Pancreas (tissue), 10 donors: ENCODE measurements around the gene MTFP1. TPM values are rescaled to one million over a fixed set of nuclear protein-coding genes. Genes with fewer than 3 reads are reported as not detected.

Experiments
- ATAC-seq, 4 donors: fragments of 200-7000 bp; cut with Tn5 transposase; one replicate each; pipeline versions ENCODE4 v1.8.0 to v1.9.1; 2020; ENCODE audit warnings: mild to moderate bottlenecking in 4 of 4, moderate library complexity in 4 of 4
- DNase-seq, 6 donors: peaks; one replicate each; pipeline ENCODE4 v3.0.0-alpha.2; 2020
- FAIRE-seq: peaks from 2 replicates; lab custom pipeline; 2012; peaks lifted over from hg19 to GRCh38; lab: Jason Lieb, UNC
- H3K27ac ChIP-seq, 4 donors: fragments of 200-600 bp; sonication (generic); 1 replicate in 3 of 4; 2 replicates in 1 of 4; pipeline versions ENCODE4 v1.5.0 to v1.8.0; 2020
- H3K27me3 ChIP-seq, 4 donors: fragments of 200-600 bp; one replicate each; pipeline ENCODE4 v1.8.0; 2021
- H3K36me3 ChIP-seq, 3 donors: fragments of 200-600 bp; sonication (generic) in 1 of 3; one replicate each; pipeline versions ENCODE4 v1.5.0 to v1.8.0; 2020 to 2021
- H3K4me1 ChIP-seq, 3 donors: fragments of 200-600 bp; one replicate each; pipeline ENCODE4 v1.8.0; 2021
- H3K4me3 ChIP-seq, 4 donors: fragments of 200-600 bp; sonication (generic) in 2 of 4; one replicate each; pipeline versions ENCODE4 v1.5.0 to v1.8.0; 2020 to 2021
- H3K9me3 ChIP-seq, 4 donors: fragments of 200-600 bp; one replicate each; pipeline ENCODE4 v1.8.0; 2021
- CTCF ChIP-seq, 4 donors: fragments of 200-600 bp; sonication (generic) in 3 of 4; IDR thresholded peaks; one replicate each; pipeline versions ENCODE4 v1.5.0 to v1.8.0; 2021; ENCODE audit warnings: antibody characterized with exemption in 4 of 4
- WGBS, 2 donors: extraction: QIAGEN DNeasy Blood & Tissue Kit; methylation state at CpG; one replicate each; pipeline ENCODE4 v1.1.7; 2013; 5-methylcytosine and 5-hydroxymethylcytosine counted together
- intact Hi-C, 3 donors: fragments of 100-400 bp; cut with DNase I; formaldehyde crosslinking; loops; one replicate each; pipeline versions ENCODE4 v1.11.1 to v1.14.2; 2022
- polyA plus RNA-seq, 2 donors: library from polyadenylated mRNA; stranded (reverse); fragments of 200-250 nt; gene quantifications; one replicate each; pipeline ENCODE4 v1.2.3, GENCODE V29; 2013
- total RNA-seq, 6 donors: library from RNA; stranded (reverse); fragmentation: NEBNext Ultra II Directional in 4 of 6; extraction: Animal tissue kit (Norgen Biotek cat#: 25700) in 4 of 6; gene quantifications; one replicate each; pipeline versions ENCODE4 v1.2.1 to v1.2.4, GENCODE V29; 2021 to 2023
- donor health status: healthy with polysubstance abuse.
- donor health status: DM: no; HTN: no; CAD: no; lungs with moderate emphysema.
- donor health status: DM: no; HTN: no; CAD: no.
- donor health status: control.
- donor health status: control.
- donor health status: Bipolar disorder and iron deficiency.
- donor health status: DM: yes; HTN: yes; CAD: no.
- donor health status: DM: no; HTN: no; CAD: no.
- donor health status: DM: no; HTN: no; CAD: no.
- donor health status: DM: yes; HTN: yes; CAD: no.

The MTFP1 gene
- total and polyA plus RNA-seq, 8 donors = 3.2 to 15.7 (median 8.6) TPM

- Histone ChIP-seq H3K4me3 (no peak overlapping the region), H3K9me3 (no peaks in the 10 kb centered on the region), H3K27me3 (no peaks in the 10 kb centered on the region), H3K4me1 (no peaks in the 10 kb centered on the region), H3K27ac (no peak overlapping the region), H3K36me3 (no peaks in the 10 kb centered on the region)
- intact Hi-C loops = no loop called here
- ATAC-seq (no peak), DNase-seq (no peak), FAIRE-seq (no peak)
- TF ChIP-seq CTCF (IDR thresholded peaks at IDR 0.05) = no peak
- 65 to 67% methylated on average over 6 of the region's 6 CpGs for WGBS, 2 donors
Observed at GRCh38 chr22:30453731-30454510, 28.4 kb downstream of the MTFP1 start.

- FAIRE-seq (no peak), DNase-seq (no peak), ATAC-seq (no peak)
- no peak overlapping the region for H3K4me3 ChIP-seq
- no peaks in the 10 kb centered on the region for H3K36me3 ChIP-seq
- no peak overlapping the region for H3K27ac ChIP-seq
- WGBS, 2 donors = 87 to 91% methylated on average over 8 of the region's 8 CpGs
- no peaks in the 10 kb centered on the region for H3K27me3 ChIP-seq
- intact Hi-C loops = no loop called here
- no peak for TF ChIP-seq CTCF (IDR thresholded peaks at IDR 0.05)
- no peaks in the 10 kb centered on the region for H3K4me1 ChIP-seq
- H3K9me3 ChIP-seq = no peaks in the 10 kb centered on the region
Observed at GRCh38 chr22:30455075-30455840, 29.7 kb downstream of the MTFP1 start.

GRCh38 chr22:30457981-30458380 is 32.4 kb downstream of the MTFP1 start:
- Histone ChIP-seq H3K27me3 (no peaks in the 10 kb centered on the region), H3K4me3 (no peak overlapping the region), H3K27ac (no peak overlapping the region), H3K4me1 (no peaks in the 10 kb centered on the region), H3K36me3 (no peaks in the 10 kb centered on the region), H3K9me3 (no peaks in the 10 kb centered on the region)
- 76 to 81% methylated on average over 8 of the region's 8 CpGs for WGBS, 2 donors
- DNase-seq = no peak
- no peak for ATAC-seq
- TF ChIP-seq CTCF (IDR thresholded peaks at IDR 0.05) = no peak
- intact Hi-C loops = no loop called here
- FAIRE-seq = no peak

GRCh38 chr22:30459181-30460052 is 33.8 kb downstream of the MTFP1 start:
- ATAC-seq = peak in 3 of 4 donors; percentile 32 to 56 (median 34)
- H3K27me3 ChIP-seq = no peaks in the 10 kb centered on the region
- WGBS, 2 donors = 48 to 66% methylated on average over 4 of the region's 4 CpGs
- FAIRE-seq = no peak
- no peak overlapping the region for H3K27ac ChIP-seq
- H3K4me3 ChIP-seq = no peak overlapping the region
- no peak for DNase-seq
- intact Hi-C loops = no loop called here
- no peaks in the 10 kb centered on the region for H3K4me1 ChIP-seq
- no peaks in the 10 kb centered on the region for H3K36me3 ChIP-seq
- TF ChIP-seq CTCF (IDR thresholded peaks at IDR 0.05) = no peak
- no peaks in the 10 kb centered on the region for H3K9me3 ChIP-seq
